Motor neuron (in vitro differentiated cells): ENCODE measurements around the gene OR8B8. TPM values are rescaled to one million over a fixed set of nuclear protein-coding genes. Genes with fewer than 3 reads are reported as not detected.

ENCODE experiments used
- total RNA-seq, 8 experiments: library from RNA; unstranded; fragments of 300-600 nt; gene quantifications; 2 replicates each; pipeline versions ENCODE4 v1.2.3 to v1.2.4, GENCODE V29; 2022

OR8B8 gene
- total RNA-seq, 8 experiments from 2014 or later = 0.04 to 0.76 (median 0.14) TPM; not detected in 3

Other genes starting within 250 kb of the OR8B8 start
- gene OR8G1, start 204.6 kb downstream of the OR8B8 start, total RNA-seq = under 1 TPM in 5 of 8 experiments, not detected in 3; 0.05 to 0.29 (median 0.14) TPM
- gene OR8G5, start 189.3 kb downstream of the OR8B8 start, total RNA-seq = under 1 TPM in 4 of 8 experiments, not detected in 4; 0.27 to 0.59 (median 0.30) TPM
- gene OR8D1, start 131.7 kb downstream of the OR8B8 start, total RNA-seq = under 1 TPM in 5 of 8 experiments, not detected in 3; 0.05 to 0.66 (median 0.18) TPM
- gene OR8D2, start 125.5 kb downstream of the OR8B8 start, total RNA-seq = under 1 TPM in 2 of 8 experiments, not detected in 6; 0.42 to 0.76 TPM
- gene OR8B2, start 61.2 kb downstream of the OR8B8 start, total RNA-seq = under 1 TPM in 1 of 8 experiments, not detected in 7; 0.66 TPM
- under 1 TPM in 2 of 8 experiments, not detected in 6; 0.09 to 0.33 TPM for gene OR8B3, start 46.7 kb downstream of the OR8B8 start, total RNA-seq
- gene OR8B4, start 20.8 kb downstream of the OR8B8 start, total RNA-seq = under 1 TPM in 1 of 8 experiments, not detected in 7; 0.38 TPM
- gene OR8B12, start 98.0 kb upstream of the OR8B8 start, total RNA-seq = 1 to 10 TPM in 1 of 8 experiments, under 1 TPM in 3, not detected in 4; 0.25 to 1.2 (median 0.40) TPM
- under 1 TPM in 5 of 8 experiments, not detected in 3; 0.04 to 0.66 (median 0.23) TPM for gene OR8A1, start 124.3 kb upstream of the OR8B8 start, total RNA-seq
- under 1 TPM in 2 of 8 experiments, not detected in 6; 0.33 to 0.42 TPM for gene PANX3, start 165.7 kb upstream of the OR8B8 start, total RNA-seq
- gene TBRG1, start 177.2 kb upstream of the OR8B8 start, total RNA-seq = 10 to 100 TPM; 16.8 to 49.6 (median 25.9) TPM
- 10 to 100 TPM in 4 of 8 experiments, 1 to 10 TPM in 4; 3.2 to 78.6 (median 15.5) TPM for gene SIAE, start 228.0 kb upstream of the OR8B8 start, total RNA-seq
- 10 to 100 TPM; 13.7 to 71.4 (median 20.1) TPM for gene SPA17, start 228.2 kb upstream of the OR8B8 start, total RNA-seq